Mesendoderm (in vitro differentiated cells): ENCODE data around the gene DOCK10.

Source experiments
- DNase-seq: peaks from one replicate; pipeline ENCODE4 v3.0.0; 2013
- H2AK5ac ChIP-seq: 2 replicates; pipeline ENCODE4 v1.6.1; 2013; ENCODE audit warnings: low read length, inconsistent platforms
- H2BK120ac ChIP-seq: 2 replicates; pipeline ENCODE4 v1.6.1; 2013; ENCODE audit warnings: low read depth, mild to moderate bottlenecking, low read length, moderate library complexity, mixed read lengths
- H2BK15ac ChIP-seq: replicated peaks from 2 replicates; pipeline ENCODE4 v1.6.1; 2013; ENCODE audit warnings: low read depth, mild to moderate bottlenecking, moderate library complexity
- H2BK5ac ChIP-seq: 2 replicates; pipeline ENCODE4 v1.6.1; 2013; ENCODE audit warnings: low read length, inconsistent platforms
- H3K18ac ChIP-seq: 2 replicates; pipeline ENCODE4 v1.6.1; 2013; ENCODE audit warnings: mild to moderate bottlenecking, low read length, mixed read lengths
- H3K23ac ChIP-seq: one replicate; pipeline ENCODE4 v1.6.1; 2013; ENCODE audit warnings: low read length
- H3K27ac ChIP-seq: 2 replicates; pipeline ENCODE4 v1.5.1; 2013; ENCODE audit warnings: low read depth, mild to moderate bottlenecking, inconsistent platforms, low read length, moderate library complexity
- H3K27me3 ChIP-seq: 2 replicates; pipeline ENCODE4 v1.6.1; 2013; ENCODE audit warnings: low read length, control low read depth, mild to moderate bottlenecking, inconsistent platforms; ENCODE audit not compliant: insufficient read depth, poor library complexity
- H3K36me3 ChIP-seq: 2 replicates; pipeline ENCODE4 v1.6.1; 2013; ENCODE audit warnings: low read length, inconsistent platforms; ENCODE audit not compliant: control insufficient read depth, insufficient read depth
- H3K4ac ChIP-seq: one replicate; pipeline ENCODE4 v1.6.1; 2013; ENCODE audit warnings: low read depth, mild to moderate bottlenecking, low read length, moderate library complexity
- H3K4me1 ChIP-seq: 2 replicates; pipeline ENCODE4 v1.6.1; 2013; ENCODE audit warnings: low read depth, low read length, inconsistent platforms; ENCODE audit not compliant: control insufficient read depth
- H3K4me2 ChIP-seq: 2 replicates; pipeline ENCODE4 v1.6.1; 2013; ENCODE audit warnings: low read length
- H3K4me3 ChIP-seq: 2 replicates; pipeline ENCODE4 v1.5.1; 2013; ENCODE audit warnings: mild to moderate bottlenecking, low read length
- H3K56ac ChIP-seq: one replicate; pipeline ENCODE4 v1.6.1; 2013; ENCODE audit warnings: low read length
- H3K79me1 ChIP-seq: 2 replicates; pipeline ENCODE4 v1.6.1; 2013; ENCODE audit warnings: low read length, inconsistent platforms
- H3K79me2 ChIP-seq: 2 replicates; pipeline ENCODE4 v1.6.1; 2013; ENCODE audit warnings: mild to moderate bottlenecking, low read length; ENCODE audit not compliant: control insufficient read depth, insufficient read depth
- H3K9ac ChIP-seq: 2 replicates; pipeline ENCODE4 v1.6.1; 2013; ENCODE audit warnings: low read length, inconsistent platforms
- H4K5ac ChIP-seq: one replicate; pipeline ENCODE4 v1.6.1; 2013; ENCODE audit warnings: low read length
- H4K8ac ChIP-seq: one replicate; pipeline ENCODE4 v1.6.1; 2013; ENCODE audit warnings: low read depth, mild to moderate bottlenecking, control low read depth, low read length, moderate library complexity
- whole genome bisulfite sequencing: extraction: QIAGEN DNeasy Blood & Tissue Kit; methylation state at CpG from one replicate; pipeline ENCODE4 v1.1.7; 2013; ENCODE audit warnings: low lambda C conversion rate, missing lambda C conversion rate; ENCODE audit not compliant: insufficient coverage; ENCODE audit errors: extremely low coverage; 5-methylcytosine and 5-hydroxymethylcytosine counted together

DOCK10 gene

DNA sequence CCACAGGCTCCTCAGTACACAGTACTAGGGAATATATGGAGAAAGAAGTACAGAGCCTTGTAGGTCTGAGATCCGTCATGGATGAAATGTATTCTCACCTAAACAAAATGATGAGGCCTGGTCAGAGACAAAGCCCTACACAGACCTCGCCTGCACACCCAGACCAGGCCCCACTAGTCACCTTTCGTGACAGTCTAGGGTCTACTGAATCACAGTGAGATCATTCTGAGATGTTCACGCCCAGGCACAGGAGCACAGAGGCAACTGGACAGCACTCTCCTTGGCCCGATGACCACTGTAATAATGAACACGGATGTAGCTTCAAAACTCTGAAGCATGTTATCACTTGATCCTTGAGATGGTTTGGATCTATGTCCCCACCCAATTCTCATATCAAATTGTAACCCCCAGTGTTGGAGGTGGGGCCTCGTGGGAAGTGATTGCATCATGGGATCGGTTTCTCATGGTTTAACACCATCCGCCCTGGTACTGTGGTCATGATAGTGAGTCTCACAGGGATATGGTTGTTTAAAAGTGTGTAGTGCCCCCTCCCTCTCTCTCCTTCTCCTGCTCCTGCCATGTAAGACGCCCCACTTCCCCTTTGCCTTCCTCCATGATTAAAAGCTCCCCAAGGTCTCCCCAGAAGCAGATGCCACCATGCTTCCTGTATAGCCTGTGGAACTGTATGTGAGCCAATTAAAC is 15.1 kb downstream of the DOCK10 start:
- H3K4me3 ChIP-seq = no peak overlapping the region
- H4K8ac ChIP-seq = no peak overlapping the region
- H4K5ac ChIP-seq = no peak overlapping the region
- no peak overlapping the region for H2AK5ac ChIP-seq
- H2BK120ac ChIP-seq = no peak overlapping the region
- no peaks in the 10 kb centered on the region for H3K79me2 ChIP-seq
- no peak overlapping the region for H2BK5ac ChIP-seq
- H3K36me3 ChIP-seq = no peaks in the 10 kb centered on the region
- H3K27ac ChIP-seq = no peak overlapping the region
- no peak overlapping the region for H3K4ac ChIP-seq
- H3K4me1 ChIP-seq = no peaks in the 10 kb centered on the region
- no peaks in the 10 kb centered on the region for H3K27me3 ChIP-seq
- no CpG with 5 or more reads among the region's 10 CpGs for WGBS
- H3K9ac ChIP-seq = no peak overlapping the region
- no peak overlapping the region for H3K23ac ChIP-seq
- H3K4me2 ChIP-seq = no peak overlapping the region
- H3K79me1 ChIP-seq = no peaks in the 10 kb centered on the region
- H2BK15ac ChIP-seq = no peak overlapping the region
- no peak overlapping the region for H3K18ac ChIP-seq
- H3K56ac ChIP-seq = no peak overlapping the region
- DNase-seq = no peak

- Histone ChIP-seq H2BK5ac (no peak overlapping the region), H4K8ac (no peak overlapping the region), H3K79me2 (no peaks in the 10 kb centered on the region), H3K4ac (no peak overlapping the region), H3K27me3 (no peaks in the 10 kb centered on the region), H3K79me1 (no peaks in the 10 kb centered on the region), H2AK5ac (no peak overlapping the region), H3K4me2 (no peak overlapping the region), H3K36me3 (no peaks in the 10 kb centered on the region), H4K5ac (no peak overlapping the region), H2BK15ac (no peak overlapping the region), H2BK120ac (no peak overlapping the region), H3K4me3 (no peak overlapping the region), H3K56ac (no peak overlapping the region), H3K23ac (no peak overlapping the region), H3K27ac (no peak overlapping the region), H3K9ac (no peak overlapping the region), H3K4me1 (no peaks in the 10 kb centered on the region), H3K18ac (no peak overlapping the region)
- no CpG with 5 or more reads among the region's 2 CpGs for WGBS
- no peak for DNase-seq
Measured at GRCh38 chr2:225025917-225026571, 16.2 kb downstream of the DOCK10 start.

DNA sequence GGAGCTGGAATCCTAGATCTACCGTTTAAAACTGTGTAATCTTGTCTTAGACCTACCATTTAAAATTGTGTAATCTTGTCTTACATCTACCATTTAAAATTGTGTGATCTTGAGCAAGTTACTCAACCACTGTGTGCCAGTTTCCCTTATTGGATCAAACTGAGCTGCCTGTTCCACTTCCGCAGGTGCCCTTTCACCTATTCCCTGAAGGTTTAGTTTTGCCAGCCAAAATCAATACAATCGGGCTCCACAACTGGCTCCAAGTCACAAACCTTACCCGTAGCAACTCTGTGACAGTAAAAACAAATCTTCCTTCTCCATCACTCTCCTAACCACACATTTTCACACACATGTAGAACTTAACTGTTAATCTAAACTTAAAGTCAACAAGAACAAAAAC is 20.1 kb downstream of the DOCK10 start:
- H3K4me3 ChIP-seq = no peak overlapping the region
- no peak for DNase-seq
- H3K27me3 ChIP-seq = no peaks in the 10 kb centered on the region
- H3K79me2 ChIP-seq = no peaks in the 10 kb centered on the region
- H3K18ac ChIP-seq = no peak overlapping the region
- no peak overlapping the region for H3K9ac ChIP-seq
- no peak overlapping the region for H3K27ac ChIP-seq
- no peak overlapping the region for H2BK120ac ChIP-seq
- no peak overlapping the region for H4K5ac ChIP-seq
- H3K79me1 ChIP-seq = no peaks in the 10 kb centered on the region
- WGBS = no CpG with 5 or more reads among the region's 4 CpGs
- H3K23ac ChIP-seq = no peak overlapping the region
- H2BK5ac ChIP-seq = no peak overlapping the region
- no peak overlapping the region for H4K8ac ChIP-seq
- H3K36me3 ChIP-seq = no peaks in the 10 kb centered on the region
- no peak overlapping the region for H3K4ac ChIP-seq
- H3K4me1 ChIP-seq = no peaks in the 10 kb centered on the region
- no peak overlapping the region for H3K56ac ChIP-seq
- no peak overlapping the region for H3K4me2 ChIP-seq
- H2BK15ac ChIP-seq = no peak overlapping the region
- H2AK5ac ChIP-seq = no peak overlapping the region

DNA sequence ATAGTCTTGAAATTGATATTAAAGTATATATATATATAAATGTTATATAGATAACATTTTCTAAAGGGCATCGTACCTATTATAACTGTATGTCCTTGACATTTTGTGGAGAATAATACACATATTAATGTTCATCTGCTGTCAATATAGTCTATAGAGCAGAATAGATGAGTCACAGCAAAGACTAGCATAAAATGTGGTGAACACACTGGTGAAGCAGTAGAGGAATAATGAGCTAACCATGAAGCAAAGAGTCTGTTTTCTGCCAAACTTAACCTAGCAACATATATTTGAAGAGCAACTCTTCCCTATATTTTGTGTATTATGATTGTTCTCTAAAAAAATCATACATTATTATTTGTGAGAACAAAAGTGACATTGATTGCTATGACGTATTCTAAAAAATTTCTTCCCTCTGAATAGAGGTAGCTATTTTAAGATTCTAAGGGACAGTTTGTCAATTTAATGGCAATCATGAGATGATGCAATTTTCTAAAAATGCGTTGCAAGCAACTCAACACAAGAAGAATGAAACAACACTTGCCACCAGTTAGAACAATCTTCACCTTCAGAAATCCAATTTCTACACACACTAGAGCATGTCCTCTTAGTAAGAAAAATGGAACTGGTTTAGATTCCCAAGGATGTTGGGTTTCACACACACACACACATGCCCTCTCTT is 22.0 kb downstream of the DOCK10 start:
- H3K79me1 ChIP-seq = no peaks in the 10 kb centered on the region
- no peak overlapping the region for H3K23ac ChIP-seq
- no peak overlapping the region for H2BK15ac ChIP-seq
- WGBS = no CpG with 5 or more reads among the region's 3 CpGs
- H4K8ac ChIP-seq = no peak overlapping the region
- DNase-seq = no peak
- no peak overlapping the region for H3K9ac ChIP-seq
- no peak overlapping the region for H3K4me3 ChIP-seq
- H4K5ac ChIP-seq = no peak overlapping the region
- no peak overlapping the region for H2AK5ac ChIP-seq
- no peak overlapping the region for H2BK120ac ChIP-seq
- no peaks in the 10 kb centered on the region for H3K4me1 ChIP-seq
- no peak overlapping the region for H3K18ac ChIP-seq
- H3K4me2 ChIP-seq = no peak overlapping the region
- H3K36me3 ChIP-seq = no peaks in the 10 kb centered on the region
- no peak overlapping the region for H2BK5ac ChIP-seq
- H3K79me2 ChIP-seq = no peaks in the 10 kb centered on the region
- H3K56ac ChIP-seq = no peak overlapping the region
- H3K4ac ChIP-seq = no peak overlapping the region
- no peak overlapping the region for H3K27ac ChIP-seq
- no peaks in the 10 kb centered on the region for H3K27me3 ChIP-seq

DNA sequence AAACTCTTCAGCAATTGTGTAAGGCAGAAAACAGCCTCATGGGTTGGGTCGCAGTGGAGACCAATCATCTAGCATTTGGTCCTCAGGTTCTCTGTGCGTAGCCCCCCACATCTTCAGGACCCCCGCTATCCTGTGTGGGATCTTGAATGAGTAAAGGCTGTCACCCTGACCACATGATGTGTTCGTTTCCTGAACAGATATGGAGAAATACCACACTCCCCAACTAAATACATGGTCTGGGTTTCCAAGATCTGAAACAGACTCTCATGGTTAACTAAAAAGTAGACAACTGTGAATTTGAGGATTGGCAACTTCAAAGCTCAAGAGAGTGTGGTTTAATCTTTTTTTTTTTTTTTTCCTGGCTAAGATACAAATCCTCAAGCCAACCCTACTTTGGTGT is 23.2 kb downstream of the DOCK10 start:
- H3K36me3 ChIP-seq = no peaks in the 10 kb centered on the region
- no peak overlapping the region for H3K27ac ChIP-seq
- H3K79me1 ChIP-seq = no peaks in the 10 kb centered on the region
- H4K5ac ChIP-seq = no peak overlapping the region
- no CpG with 5 or more reads among the region's 4 CpGs for WGBS
- H3K4ac ChIP-seq = no peak overlapping the region
- H3K4me2 ChIP-seq = no peak overlapping the region
- DNase-seq = no peak
- no peak overlapping the region for H2BK5ac ChIP-seq
- H4K8ac ChIP-seq = no peak overlapping the region
- no peak overlapping the region for H2BK120ac ChIP-seq
- H2AK5ac ChIP-seq = no peak overlapping the region
- H3K4me3 ChIP-seq = no peak overlapping the region
- H3K18ac ChIP-seq = no peak overlapping the region
- no peaks in the 10 kb centered on the region for H3K27me3 ChIP-seq
- no peak overlapping the region for H3K56ac ChIP-seq
- H2BK15ac ChIP-seq = no peak overlapping the region
- no peaks in the 10 kb centered on the region for H3K79me2 ChIP-seq
- H3K23ac ChIP-seq = no peak overlapping the region
- no peak overlapping the region for H3K9ac ChIP-seq
- H3K4me1 ChIP-seq = no peaks in the 10 kb centered on the region
